GM19467 (cell line): ENCODE results near the gene GPR55.

Experiments used
- ATAC-seq: cut with Tn5 transposase; IDR thresholded peaks from one replicate; pipeline ENCODE4 v1.9.1; 2021; ENCODE audit warnings: mild to moderate bottlenecking, moderate library complexity; ENCODE audit not compliant: unreplicated experiment

The GPR55 gene

GRCh38 chr2:230921806-230922595, 3.0 kb downstream of the GPR55 start:
- ATAC-seq: no peak

DNA sequence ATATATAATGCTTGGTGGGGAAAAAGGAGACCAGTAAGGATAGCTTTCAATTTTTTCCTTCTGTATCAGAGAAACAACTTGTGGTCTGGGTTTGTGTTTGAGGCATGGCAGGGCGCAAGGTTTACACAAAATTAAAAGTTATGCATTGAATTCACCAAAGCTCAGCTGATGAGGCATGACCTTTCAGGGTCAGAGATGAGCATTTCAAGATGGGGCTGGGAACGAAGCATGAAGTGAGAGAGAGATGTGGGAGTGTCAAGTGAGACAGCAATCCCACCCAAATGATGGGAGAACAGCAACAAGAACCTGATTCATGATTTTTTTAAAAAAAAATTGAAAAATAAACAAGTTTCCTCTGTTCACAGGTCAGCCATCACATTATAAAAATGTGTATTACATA, 4.9 kb downstream of the GPR55 start:
- ATAC-seq: no peak

DNA sequence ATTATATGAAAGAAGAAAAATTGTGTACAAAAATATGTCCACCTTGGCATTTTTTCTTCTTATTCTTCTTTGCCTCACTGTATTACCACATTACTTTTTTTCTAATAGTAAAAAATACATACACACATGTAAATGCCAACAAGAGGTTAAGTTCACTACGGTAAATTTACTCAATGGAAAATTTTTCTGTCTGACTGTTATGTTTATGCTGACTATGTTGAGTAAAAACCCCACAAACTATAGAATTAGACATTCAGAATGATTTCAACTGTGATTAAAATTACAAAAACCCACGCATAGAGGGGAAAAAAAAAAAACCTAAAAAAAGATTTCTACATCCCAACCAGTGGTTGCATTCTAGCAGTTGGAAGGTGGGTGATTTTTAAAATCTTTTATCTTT, 5.4 kb downstream of the GPR55 start:
- no peak for ATAC-seq

DNA sequence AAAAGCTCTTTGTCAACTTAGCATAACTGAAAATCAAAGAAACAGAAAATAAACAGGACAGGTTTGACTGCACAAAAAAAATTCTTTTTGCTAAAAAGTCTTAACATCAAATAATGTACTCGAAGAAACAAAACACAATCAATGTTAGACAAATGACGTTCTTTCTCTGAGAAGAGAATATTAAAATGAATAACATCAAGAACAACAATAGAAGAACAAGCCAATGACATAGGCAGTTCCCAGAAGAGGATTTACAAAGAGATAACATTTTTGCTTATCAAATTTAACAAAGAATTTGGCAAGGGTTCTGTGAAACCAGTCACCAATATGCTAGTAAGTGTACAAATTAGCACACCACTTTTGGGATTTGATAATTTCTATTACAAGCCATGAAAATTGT, 5.8 kb downstream of the GPR55 start:
- ATAC-seq: no peak

GRCh38 chr2:230916218-230916617, 8.8 kb downstream of the GPR55 start:
- ATAC-seq: no peak

- no peak for ATAC-seq
These were observed 9.7 kb downstream of the GPR55 start for GRCh38 chr2:230915319-230915718.

- no peak for ATAC-seq
These were observed 10.2 kb downstream of the GPR55 start for GRCh38 chr2:230914886-230915285.

GRCh38 chr2:230913406-230914143, 11.5 kb downstream of the GPR55 start:
- ATAC-seq: no peak

DNA sequence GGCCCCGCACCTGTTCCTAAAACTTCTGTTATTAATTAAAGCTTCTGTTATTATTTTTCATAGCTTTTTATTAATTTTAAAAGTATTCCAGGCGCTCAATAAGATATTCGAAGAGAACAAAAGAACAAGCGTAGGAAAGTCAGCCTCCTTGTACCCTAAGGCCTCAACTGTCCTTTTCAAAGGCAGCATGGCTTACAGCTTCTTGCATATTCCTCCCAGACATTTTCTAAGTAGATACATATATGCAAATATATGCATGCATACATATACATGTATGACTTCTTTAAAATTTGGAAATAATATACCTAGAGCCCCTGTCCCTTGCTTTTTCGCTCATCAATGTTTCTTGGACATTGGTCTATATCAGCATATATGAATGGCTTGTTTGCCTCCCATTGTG, 12.3 kb downstream of the GPR55 start:
- no peak for ATAC-seq

DNA sequence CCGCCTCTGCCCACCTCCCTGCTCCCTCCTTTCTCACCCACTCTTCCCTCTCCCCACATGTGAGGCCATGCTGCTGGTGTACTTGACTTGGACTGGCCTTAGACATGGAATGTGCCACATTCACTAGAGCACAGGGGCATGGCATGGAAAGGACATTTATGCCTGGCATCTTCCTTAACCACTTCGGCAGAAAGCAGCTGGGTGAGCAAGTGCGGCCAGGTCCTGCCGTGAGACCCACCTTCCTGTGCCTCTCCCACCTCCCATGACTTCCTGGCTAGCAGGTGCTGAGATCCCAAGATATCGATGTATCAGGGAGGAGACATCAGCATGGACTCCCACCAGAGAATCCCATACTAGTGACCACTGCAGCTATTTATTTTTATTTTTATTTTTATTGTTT, 13.0 kb downstream of the GPR55 start:
- ATAC-seq: no peak

DNA sequence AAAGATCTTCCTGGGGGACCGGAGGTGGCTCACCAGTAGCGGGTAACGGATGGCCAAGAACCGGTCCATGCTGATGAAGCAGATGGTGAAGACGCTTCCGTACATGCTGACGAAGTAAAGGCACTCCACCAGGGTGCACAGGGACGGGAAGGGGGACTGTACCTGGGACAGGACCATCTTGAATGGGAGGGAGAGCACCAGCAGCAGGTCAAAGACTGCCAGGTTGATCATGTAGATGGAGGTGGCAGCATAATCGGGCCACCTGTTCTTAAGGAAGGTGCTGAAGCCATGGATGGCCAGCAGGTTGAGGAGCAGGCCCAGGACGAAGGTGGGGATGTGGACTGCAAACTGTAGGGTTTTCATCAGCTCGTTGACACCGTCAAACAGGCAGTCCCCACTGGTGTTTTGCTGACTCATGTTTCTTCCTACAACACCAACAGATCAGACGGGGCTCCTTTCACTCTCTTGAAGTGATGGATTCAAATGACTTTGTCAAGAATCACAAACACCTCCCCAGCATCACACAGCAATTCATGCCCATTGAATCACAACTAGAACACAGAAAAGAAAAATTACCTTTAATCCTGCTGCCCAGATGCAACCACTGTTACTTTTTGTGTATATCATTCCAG, 14.4 kb downstream of the GPR55 start:
- ATAC-seq: no peak

GRCh38 chr2:230909841-230910545, 15.0 kb downstream of the GPR55 start:
- no peak for ATAC-seq

DNA sequence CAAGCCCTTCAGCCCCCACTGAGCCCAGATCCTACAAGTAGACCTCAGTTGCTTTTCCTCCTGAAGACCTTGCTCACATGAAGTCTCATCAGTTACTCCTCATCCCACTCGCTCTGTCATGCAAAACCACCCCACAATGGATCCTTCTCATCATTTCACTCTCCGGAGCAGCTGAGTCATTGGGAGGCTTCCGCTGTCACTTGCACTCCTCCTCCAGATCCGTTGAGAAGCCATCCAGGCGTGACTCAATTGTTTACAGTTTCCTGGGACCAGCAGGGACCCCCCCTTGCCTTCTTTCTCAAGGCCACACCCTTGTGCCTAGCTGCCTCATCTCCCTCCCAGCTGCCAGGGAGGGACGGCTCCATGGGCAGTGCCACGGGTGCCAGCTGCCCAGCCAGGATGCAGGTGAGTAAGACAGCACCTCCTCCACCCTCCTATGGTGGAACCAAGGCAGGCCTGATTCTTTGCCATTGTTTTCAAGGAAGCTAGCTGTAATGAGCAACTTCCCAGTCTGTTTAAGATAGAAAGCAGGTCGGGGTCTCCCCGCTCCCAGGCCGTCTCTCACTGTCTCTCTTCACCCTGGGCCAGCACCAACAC, 16.3 kb downstream of the GPR55 start:
- ATAC-seq: no peak

DNA sequence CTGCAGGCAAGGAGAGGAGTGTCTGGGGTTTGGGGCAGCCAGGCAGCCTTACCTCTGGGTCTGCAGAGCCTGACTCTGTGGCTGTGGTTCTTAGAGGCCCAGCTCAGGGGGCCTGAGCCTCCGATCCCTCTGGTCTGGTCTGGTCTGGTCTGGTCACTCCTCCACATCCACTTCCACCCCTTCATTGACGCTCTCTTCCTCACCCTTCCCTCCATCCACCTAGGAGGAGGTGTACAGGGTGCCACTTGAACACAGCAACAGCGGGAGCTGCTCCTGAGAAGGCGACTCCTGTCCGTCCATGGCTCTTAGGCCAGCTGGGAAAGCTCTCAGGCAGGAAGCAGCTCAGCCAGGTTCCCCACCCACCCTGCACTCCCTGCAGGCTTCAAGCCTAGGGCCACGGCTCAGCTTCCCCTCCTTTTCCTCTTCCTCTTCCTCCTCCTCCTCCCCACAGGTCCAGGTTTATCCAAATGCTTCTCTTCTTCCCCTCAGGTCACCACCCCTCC, 16.9 kb downstream of the GPR55 start:
- no peak for ATAC-seq

- ATAC-seq: no peak
These were observed 17.5 kb downstream of the GPR55 start for GRCh38 chr2:230907361-230908091.

- ATAC-seq: no peak
These were observed 18.4 kb downstream of the GPR55 start for GRCh38 chr2:230906471-230907230.

DNA sequence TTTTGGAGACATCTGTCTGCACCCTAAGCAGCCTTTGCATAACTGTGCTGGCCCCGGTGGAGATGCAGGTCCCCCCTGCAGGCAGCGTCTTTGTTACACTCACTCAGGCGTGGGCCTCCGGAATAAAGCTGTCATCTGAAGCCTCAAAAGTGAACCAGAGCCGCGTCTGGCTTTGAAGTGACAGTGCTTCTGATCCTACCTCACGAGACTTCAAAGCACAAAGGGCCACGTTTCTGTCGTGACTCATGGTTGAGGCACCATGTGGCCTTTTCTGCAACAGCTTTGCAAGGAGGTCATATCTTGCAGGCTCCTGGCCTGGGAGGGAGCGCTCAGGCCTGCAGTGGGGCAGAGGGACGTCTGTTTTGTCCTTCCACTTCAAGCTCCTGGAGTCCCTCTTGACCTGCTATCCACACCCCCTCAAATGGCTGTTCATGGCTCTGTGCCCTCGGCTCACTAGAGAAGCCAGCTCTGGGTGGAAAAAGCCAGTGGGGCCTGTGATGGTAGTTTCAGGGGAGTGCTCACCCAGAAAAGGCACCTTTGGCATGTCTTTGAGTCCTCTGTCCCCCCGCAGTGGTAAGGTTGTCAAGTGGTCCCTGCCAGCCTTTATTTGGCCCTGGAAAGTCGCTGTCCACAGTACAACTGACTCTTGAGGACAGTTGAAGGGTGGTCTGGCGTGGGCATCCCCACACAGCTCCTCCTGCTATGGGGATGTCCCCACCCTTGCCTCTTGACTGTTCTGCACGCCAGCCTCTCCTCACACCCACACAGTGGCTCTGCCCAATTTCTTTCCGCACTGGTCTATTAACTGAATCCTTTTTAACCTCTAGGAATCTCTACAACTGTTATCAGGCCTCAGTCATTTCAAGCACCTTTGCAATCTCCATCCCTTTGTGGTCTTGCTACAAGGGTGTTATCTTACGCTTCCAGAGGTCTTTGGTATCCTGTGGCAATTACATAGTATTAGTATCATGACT, 19.3 kb downstream of the GPR55 start:
- no peak for ATAC-seq

- ATAC-seq: no peak
These were observed 20.1 kb downstream of the GPR55 start for GRCh38 chr2:230904856-230905447.
